ENCODE results near the gene H6PD. TPM values are rescaled to one million over a fixed set of nuclear protein-coding genes. Genes with fewer than 3 reads are reported as not detected.

Gene H6PD
- total RNA-seq, 1 donor from 2014 or later, result 37.0 TPM

DNA sequence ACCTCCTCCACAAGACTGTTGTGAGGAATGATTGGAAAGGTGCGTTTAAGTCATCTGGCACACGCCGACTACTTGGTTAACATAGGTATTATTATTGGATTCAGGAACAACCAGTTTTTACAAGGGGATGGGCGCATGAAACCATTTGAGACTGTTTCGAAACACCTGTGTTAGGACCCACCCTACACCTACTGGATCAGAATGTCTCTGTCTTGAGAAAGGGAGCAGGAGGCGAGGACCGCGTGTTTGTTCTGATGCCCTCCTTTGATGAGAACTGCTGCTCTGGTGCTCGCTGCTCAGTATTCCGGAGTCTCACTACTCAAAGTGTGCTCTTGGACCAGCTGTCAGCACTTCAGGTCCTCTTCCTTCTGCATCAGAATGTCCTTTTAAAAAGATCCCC, 7.3 kb downstream of the H6PD start:
- Mint-ChIP-seq H3K4me1 (ENCODE audit: low read depth) (peaks cover 25% of the 10 kb centered on the region), H3K9me3 (ENCODE audit: low read depth) (no peaks in the 10 kb centered on the region), H3K4me3 (ENCODE audit: unreplicated experiment) (no peak overlapping the region), H3K27me3 (ENCODE audit: low read depth) (no peaks in the 10 kb centered on the region), H3K27ac (ENCODE audit: unreplicated experiment) (no peak overlapping the region), H3K36me3 (ENCODE audit: low read depth) (peaks cover 5% of the 10 kb centered on the region)
- DNase-seq (ENCODE audit: low spot score), result no peak
- TF ChIP-seq, protein P1, sequence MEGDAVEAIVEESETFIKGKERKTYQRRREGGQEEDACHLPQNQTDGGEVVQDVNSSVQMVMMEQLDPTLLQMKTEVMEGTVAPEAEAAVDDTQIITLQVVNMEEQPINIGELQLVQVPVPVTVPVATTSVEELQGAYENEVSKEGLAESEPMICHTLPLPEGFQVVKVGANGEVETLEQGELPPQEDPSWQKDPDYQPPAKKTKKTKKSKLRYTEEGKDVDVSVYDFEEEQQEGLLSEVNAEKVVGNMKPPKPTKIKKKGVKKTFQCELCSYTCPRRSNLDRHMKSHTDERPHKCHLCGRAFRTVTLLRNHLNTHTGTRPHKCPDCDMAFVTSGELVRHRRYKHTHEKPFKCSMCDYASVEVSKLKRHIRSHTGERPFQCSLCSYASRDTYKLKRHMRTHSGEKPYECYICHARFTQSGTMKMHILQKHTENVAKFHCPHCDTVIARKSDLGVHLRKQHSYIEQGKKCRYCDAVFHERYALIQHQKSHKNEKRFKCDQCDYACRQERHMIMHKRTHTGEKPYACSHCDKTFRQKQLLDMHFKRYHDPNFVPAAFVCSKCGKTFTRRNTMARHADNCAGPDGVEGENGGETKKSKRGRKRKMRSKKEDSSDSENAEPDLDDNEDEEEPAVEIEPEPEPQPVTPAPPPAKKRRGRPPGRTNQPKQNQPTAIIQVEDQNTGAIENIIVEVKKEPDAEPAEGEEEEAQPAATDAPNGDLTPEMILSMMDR (IDR thresholded peaks at IDR 0.05), result no peak

DNA sequence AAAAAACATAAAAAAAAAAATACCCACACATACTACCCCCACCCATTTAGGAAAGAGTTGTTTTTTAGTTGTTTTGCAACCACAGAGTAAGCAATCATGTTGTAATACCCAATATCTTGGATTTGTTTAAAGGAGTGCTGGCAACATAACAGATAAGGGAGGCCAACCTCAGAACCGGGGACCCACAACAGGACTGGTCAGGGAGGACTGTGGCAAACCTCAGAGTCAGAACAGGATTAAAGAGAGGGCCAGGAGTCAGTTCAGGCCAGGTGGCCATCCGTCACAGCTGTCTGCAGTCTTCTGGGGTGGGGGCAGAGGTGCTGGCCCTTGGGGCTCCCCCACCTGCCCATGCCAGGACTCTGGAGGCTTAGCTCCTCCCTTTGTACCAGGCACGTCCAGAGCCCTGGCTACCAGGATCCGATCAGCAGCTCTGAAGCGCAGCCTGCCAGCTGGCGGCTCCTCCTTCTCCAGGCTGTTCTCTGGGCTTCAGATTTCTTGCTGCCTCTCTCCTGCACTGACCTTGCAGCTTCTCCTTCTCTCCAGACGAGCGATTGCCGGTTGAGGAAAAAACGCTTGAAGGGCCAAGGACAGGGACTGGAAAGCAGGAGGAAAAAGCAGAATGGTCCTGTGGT, 7.9 kb downstream of the H6PD start:
- Mint-ChIP-seq H3K4me3 (ENCODE audit: unreplicated experiment) (no peak overlapping the region), H3K27ac (ENCODE audit: unreplicated experiment) (no peak overlapping the region), H3K36me3 (ENCODE audit: low read depth) (peaks cover 6% of the 10 kb centered on the region), H3K27me3 (ENCODE audit: low read depth) (no peaks in the 10 kb centered on the region), H3K4me1 (ENCODE audit: low read depth) (peaks cover 22% of the 10 kb centered on the region), H3K9me3 (ENCODE audit: low read depth) (no peaks in the 10 kb centered on the region)
- TF ChIP-seq, protein P1 (IDR thresholded peaks at IDR 0.05), result no peak
- DNase-seq (ENCODE audit: low spot score), result no peak

DNA sequence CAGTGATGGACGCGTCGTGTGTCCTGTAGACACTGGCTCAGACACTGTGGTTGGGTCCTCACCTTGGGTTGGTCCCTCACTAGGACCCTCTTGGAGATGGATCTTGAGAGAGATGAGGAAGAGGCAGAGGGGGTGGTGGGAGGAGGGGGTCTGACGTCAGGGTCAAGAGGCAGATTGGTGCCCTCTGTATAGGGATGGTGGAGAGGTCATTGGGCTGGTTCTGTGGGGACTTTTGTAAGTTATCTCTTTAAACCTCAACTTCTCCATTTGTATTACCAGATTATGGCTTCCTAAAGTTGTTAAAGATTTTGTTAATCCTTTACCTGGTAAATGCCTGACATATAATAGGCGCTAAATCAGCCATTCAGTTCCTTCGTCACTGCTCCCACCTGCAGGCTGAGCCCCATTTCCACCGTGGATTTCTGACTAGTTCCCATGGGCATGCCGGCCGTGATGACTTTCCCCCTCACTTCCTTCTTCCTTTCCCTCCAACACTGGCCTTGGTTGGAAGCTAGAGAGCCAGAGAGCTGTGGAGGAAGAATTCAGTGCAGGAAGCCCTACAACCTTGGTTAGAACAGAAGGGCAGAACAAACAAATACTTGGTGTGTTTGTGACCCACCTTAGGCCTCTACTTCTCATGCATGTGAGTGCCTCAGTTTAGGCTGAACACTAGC, 8.6 kb downstream of the H6PD start:
- H3K27me3 Mint-ChIP-seq (ENCODE audit: low read depth), result no peaks in the 10 kb centered on the region
- no peak overlapping the region for H3K4me3 Mint-ChIP-seq (ENCODE audit: unreplicated experiment)
- peaks cover 8% of the 10 kb centered on the region for H3K36me3 Mint-ChIP-seq (ENCODE audit: low read depth)
- peaks cover 19% of the 10 kb centered on the region for H3K4me1 Mint-ChIP-seq (ENCODE audit: low read depth)
- TF ChIP-seq, protein P1 (IDR thresholded peaks at IDR 0.05), result no peak
- no peak for DNase-seq (ENCODE audit: low spot score)
- H3K27ac Mint-ChIP-seq (ENCODE audit: unreplicated experiment), result no peak overlapping the region
- no peaks in the 10 kb centered on the region for H3K9me3 Mint-ChIP-seq (ENCODE audit: low read depth)

DNA sequence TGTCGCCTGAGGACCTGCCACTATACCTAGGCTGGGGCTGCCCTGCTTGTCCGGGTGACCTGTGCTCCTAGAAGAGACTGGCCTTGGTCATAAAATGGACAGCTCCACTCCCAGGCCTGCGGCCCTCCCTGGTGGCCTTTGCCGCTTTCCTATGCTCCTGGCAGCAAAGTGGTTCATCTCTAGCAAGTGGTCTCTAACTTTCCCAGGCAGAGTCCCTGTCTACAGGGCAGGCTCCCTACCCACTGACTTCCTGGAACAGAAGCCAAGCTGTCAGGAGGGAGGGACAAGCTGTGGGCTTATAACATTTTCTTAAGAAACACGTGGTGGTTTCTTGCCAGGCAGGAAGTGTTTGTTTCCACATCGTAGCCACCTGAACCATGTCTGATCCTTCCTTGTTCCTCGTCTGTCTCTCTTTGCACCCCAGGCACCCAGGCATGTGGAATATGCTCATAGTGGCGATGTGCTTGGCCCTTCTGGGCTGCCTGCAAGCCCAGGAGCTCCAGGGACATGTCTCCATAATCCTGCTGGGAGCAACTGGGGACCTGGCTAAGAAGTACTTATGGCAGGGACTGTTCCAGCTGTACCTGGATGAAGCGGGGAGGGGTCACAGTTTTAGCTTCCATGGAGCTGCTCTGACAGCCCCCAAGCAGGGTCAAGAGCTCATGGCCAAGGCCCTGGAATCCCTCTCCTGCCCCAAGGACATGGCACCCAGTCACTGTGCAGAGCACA, 10.1 kb downstream of the H6PD start:
- Mint-ChIP-seq H3K4me1 (ENCODE audit: low read depth) (peaks cover 11% of the 10 kb centered on the region), H3K4me3 (ENCODE audit: unreplicated experiment) (no peak overlapping the region), H3K27me3 (ENCODE audit: low read depth) (no peaks in the 10 kb centered on the region), H3K9me3 (ENCODE audit: low read depth) (no peaks in the 10 kb centered on the region), H3K36me3 (ENCODE audit: low read depth) (peaks cover 11% of the 10 kb centered on the region), H3K27ac (ENCODE audit: unreplicated experiment) (no peak overlapping the region)
- DNase-seq (ENCODE audit: low spot score), result no peak
- TF ChIP-seq, protein P1 (IDR thresholded peaks at IDR 0.05), result no peak

DNA sequence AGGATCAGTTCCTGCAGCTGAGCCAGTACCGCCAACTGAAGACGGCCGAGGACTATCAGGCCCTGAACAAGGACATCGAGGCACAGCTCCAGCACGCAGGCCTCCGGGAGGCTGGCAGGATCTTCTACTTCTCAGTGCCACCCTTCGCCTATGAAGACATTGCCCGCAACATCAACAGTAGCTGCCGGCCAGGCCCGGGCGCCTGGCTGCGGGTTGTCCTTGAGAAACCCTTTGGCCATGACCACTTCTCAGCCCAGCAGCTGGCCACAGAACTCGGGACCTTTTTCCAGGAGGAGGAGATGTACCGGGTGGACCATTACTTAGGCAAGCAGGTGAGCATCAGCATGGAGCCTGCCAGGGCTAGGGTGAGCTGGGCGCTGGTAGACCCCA, 10.7 kb downstream of the H6PD start:
- H3K4me1 Mint-ChIP-seq (ENCODE audit: low read depth), result peaks cover 11% of the 10 kb centered on the region
- no peak for DNase-seq (ENCODE audit: low spot score)
- no peaks in the 10 kb centered on the region for H3K9me3 Mint-ChIP-seq (ENCODE audit: low read depth)

More for the DNA sequence above, 10.7 kb downstream of the H6PD start:
- TF ChIP-seq, protein P1 (IDR thresholded peaks at IDR 0.05), result no peak
- no peaks in the 10 kb centered on the region for H3K27me3 Mint-ChIP-seq (ENCODE audit: low read depth)
- no peak overlapping the region for H3K4me3 Mint-ChIP-seq (ENCODE audit: unreplicated experiment)
- H3K27ac Mint-ChIP-seq (ENCODE audit: unreplicated experiment), result no peak overlapping the region
- H3K36me3 Mint-ChIP-seq (ENCODE audit: low read depth), result peaks cover 11% of the 10 kb centered on the region

Data from chondrocyte (in vitro differentiated cells).